Peyer's patch (tissue), 4 donors: ENCODE data around the gene ALPI. TPM values are rescaled to one million over a fixed set of nuclear protein-coding genes. Genes with fewer than 3 reads are reported as not detected.
A peak's percentile ranks its signal among the peaks of the same experiment; 100 is the strongest.

ENCODE experiments used
- DNase-seq, 3 donors: peaks; one replicate each; pipeline ENCODE4 v3.0.0-alpha.2; 2017 to 2019
- H3K27ac ChIP-seq, 4 donors: fragments of 200-600 bp; sonication (generic); one replicate each; pipeline ENCODE4 v1.5.1; 2016 to 2019
- H3K27me3 ChIP-seq, 2 donors: fragments of 200-600 bp; sonication (generic); one replicate each; pipeline ENCODE4 v1.5.1; 2019
- H3K36me3 ChIP-seq, 3 donors: fragments of 200-600 bp; sonication (generic); one replicate each; pipeline ENCODE4 v1.5.1; 2016 to 2019
- H3K4me1 ChIP-seq, 4 donors: fragments of 200-600 bp; sonication (generic); one replicate each; pipeline ENCODE4 v1.5.1; 2016 to 2019
- H3K4me3 ChIP-seq, 4 donors: fragments of 200-600 bp; sonication (generic); 1 replicate in 3 of 4; 2 replicates in 1 of 4; pipeline ENCODE4 v1.5.1; 2016 to 2019; ENCODE audit warnings: mild to moderate bottlenecking in 1 of 4
- H3K9me3 ChIP-seq, 4 donors: fragments of 200-600 bp; sonication (generic); one replicate each; pipeline ENCODE4 v1.5.1; 2016 to 2019; ENCODE audit warnings: mild to moderate bottlenecking in 1 of 4
- POLR2A ChIP-seq, 2 donors: fragments of 450-650 bp; IDR thresholded peaks; one replicate each; pipeline ENCODE4 v1.5.1; 2017; ENCODE audit warnings: antibody characterized with exemption in 2 of 2, mild to moderate bottlenecking in 2 of 2, moderate library complexity in 2 of 2
- total RNA-seq, 4 donors: library from RNA; depleted of rRNA; stranded (reverse); fragments of >200 nt; gene quantifications; one replicate each; pipeline ENCODE4 v1.1.0, GENCODE V29; 2016
- TF ChIP-seq, protein P1 (sequence below), 6 experiments: fragments of 450-650 bp in 4 of 6; fragments of 200-600 bp in 2 of 6; sonication (generic) in 1 of 6; IDR thresholded peaks; one replicate each; pipeline ENCODE4 v1.5.1; 2017 to 2019; ENCODE audit warnings: antibody characterized with exemption in 6 of 6, mild to moderate bottlenecking in 3 of 6, moderate library complexity in 1 of 6

Gene ALPI
- total RNA-seq, 4 donors from 2014 or later, result 22.3 to 473 (median 350) TPM

DNA sequence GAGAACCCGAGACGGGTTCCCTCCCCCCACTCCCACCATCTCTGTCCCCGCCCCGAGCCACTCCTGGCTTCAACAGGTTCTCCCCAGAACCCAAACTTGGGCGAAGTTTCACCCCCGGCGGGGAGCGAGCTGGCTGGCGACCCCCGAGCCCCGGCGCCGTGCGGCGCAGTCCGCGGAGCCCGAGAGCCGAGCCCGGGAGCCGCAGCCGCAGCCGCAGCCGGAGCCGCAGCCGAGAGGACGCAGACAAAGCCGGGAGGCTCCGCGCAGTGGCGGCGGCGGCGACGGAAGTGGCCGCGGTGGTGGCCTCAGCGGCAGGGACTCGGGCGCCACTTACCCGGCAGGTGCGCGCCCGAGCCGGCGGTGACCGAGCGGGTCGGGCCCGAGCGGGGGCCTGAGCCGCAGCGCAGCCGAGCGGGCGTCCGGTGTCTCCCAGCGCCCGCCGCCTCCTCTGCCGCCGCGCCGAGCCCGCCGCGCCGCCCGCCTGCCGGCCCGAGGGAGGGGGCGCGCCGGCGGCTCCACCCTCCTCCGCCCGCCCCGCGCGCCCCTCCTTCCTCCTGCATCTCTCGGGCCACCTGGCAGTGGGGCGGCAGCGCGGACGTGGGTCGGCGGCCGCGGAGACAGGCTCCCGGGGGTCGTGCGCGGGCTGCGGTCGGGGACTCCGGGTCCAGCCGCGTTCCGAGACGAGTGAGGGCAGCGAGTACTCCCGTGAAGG, 31.6 kb downstream of the ALPI start, which contains the start of gene ECEL1:
ECEL1 (minus strand) TSS at position 450 of the 712 bp plus-strand sequence. CDS start 1,181 bp downstream, outside the sequence.
- H3K4me1 ChIP-seq, result peaks cover 0 to 20% (median 9%) of the 10 kb centered on the region in 4 donors
- TF ChIP-seq, protein P1, sequence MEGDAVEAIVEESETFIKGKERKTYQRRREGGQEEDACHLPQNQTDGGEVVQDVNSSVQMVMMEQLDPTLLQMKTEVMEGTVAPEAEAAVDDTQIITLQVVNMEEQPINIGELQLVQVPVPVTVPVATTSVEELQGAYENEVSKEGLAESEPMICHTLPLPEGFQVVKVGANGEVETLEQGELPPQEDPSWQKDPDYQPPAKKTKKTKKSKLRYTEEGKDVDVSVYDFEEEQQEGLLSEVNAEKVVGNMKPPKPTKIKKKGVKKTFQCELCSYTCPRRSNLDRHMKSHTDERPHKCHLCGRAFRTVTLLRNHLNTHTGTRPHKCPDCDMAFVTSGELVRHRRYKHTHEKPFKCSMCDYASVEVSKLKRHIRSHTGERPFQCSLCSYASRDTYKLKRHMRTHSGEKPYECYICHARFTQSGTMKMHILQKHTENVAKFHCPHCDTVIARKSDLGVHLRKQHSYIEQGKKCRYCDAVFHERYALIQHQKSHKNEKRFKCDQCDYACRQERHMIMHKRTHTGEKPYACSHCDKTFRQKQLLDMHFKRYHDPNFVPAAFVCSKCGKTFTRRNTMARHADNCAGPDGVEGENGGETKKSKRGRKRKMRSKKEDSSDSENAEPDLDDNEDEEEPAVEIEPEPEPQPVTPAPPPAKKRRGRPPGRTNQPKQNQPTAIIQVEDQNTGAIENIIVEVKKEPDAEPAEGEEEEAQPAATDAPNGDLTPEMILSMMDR (IDR thresholded peaks at IDR 0.05), result no peak
- TF ChIP-seq POLR2A (IDR thresholded peaks at IDR 0.05), result no peak
- peaks cover 0 to 30% of the 10 kb centered on the region in 2 donors for H3K27me3 ChIP-seq
- no peaks in the 10 kb centered on the region for H3K9me3 ChIP-seq
- peak within 1 kb of the TSS in 3 of 4 donors; percentile 6 to 32 (median 14) for H3K4me3 ChIP-seq
- H3K27ac ChIP-seq, result no peak within 1 kb of the TSS
- no peaks in the 10 kb centered on the region for H3K36me3 ChIP-seq
- peak in 1 of 3 donors; percentile 42 for DNase-seq

DNA sequence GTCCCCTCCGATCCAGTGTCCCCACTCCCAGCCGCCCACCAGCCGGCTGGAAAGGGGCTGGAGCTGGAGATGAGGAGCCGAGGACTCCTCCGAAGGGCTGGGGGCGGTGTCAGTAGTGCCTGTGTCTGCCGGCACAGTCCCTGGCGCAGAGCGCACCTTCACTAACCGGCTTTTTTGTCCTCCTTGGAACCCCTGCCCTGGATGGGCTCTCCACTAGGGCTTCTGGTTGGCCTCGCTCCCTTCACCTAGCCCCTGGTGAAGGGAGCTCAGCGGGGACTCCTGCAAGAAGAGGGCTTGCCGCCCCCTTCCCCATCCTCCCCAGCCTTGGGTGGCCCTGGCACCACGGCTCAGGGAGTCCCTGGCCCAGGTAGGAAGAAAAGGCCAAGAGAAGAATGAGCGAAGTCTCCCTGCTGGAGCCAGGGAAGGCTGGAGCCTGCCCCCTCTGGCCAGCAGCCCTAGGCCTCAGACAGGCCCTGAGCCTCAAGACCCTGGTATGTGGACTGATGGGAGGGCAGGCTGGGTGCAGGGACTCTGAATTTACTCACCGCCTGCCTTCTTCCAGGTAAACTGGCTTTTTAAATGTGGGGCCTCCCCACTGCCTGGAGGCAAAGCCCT, 32.3 kb downstream of the ALPI start:
- DNase-seq, result peak in 1 of 3 donors; percentile 32
- Histone ChIP-seq H3K9me3 (no peaks in the 10 kb centered on the region), H3K27ac (no peak overlapping the region), H3K27me3 (peaks cover 0 to 30% of the 10 kb centered on the region in 2 donors), H3K36me3 (no peaks in the 10 kb centered on the region), H3K4me3 (no peak overlapping the region), H3K4me1 (peaks cover 0 to 20% (median 9%) of the 10 kb centered on the region in 4 donors)
- no peak for TF ChIP-seq POLR2A (IDR thresholded peaks at IDR 0.05)
- TF ChIP-seq, protein P1 (IDR thresholded peaks at IDR 0.05), result no peak

DNA sequence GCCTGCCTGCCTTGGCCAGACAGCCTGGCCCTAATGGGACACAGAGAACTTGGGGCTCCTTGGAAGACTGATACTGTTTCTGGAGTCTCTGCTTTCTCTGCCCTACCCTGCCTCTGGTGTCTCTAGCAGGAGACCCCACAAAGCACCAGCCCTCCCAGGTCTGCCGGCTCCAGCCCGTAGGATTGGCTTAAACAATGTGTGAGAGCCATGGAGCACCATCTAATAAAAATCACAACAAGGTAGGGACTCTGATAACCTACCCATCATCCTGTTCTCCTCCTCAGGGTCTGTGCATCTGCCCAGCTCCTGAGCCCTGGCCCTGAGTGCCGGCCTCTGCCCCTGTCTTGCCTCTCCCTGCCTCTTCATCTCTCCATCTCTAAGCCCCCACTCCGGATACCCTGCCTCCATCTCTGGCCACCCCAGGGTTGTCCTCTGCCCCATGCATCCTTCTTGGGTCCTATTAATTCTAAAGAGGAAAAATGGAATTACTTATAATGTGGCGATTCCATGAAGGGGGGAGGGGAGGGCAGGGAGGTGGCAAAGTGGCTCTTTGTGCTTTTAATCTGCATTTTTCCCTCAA, 32.9 kb downstream of the ALPI start:
- no peak overlapping the region for H3K27ac ChIP-seq
- no peaks in the 10 kb centered on the region for H3K9me3 ChIP-seq
- H3K27me3 ChIP-seq, result peaks cover 0 to 30% of the 10 kb centered on the region in 2 donors
- H3K36me3 ChIP-seq, result no peaks in the 10 kb centered on the region
- TF ChIP-seq POLR2A (IDR thresholded peaks at IDR 0.05), result no peak
- TF ChIP-seq, protein P1 (IDR thresholded peaks at IDR 0.05), result no peak
- H3K4me3 ChIP-seq, result no peak overlapping the region
- H3K4me1 ChIP-seq, result peaks cover 0 to 20% (median 9%) of the 10 kb centered on the region in 4 donors
- peak in 1 of 3 donors; percentile 25 for DNase-seq

DNA sequence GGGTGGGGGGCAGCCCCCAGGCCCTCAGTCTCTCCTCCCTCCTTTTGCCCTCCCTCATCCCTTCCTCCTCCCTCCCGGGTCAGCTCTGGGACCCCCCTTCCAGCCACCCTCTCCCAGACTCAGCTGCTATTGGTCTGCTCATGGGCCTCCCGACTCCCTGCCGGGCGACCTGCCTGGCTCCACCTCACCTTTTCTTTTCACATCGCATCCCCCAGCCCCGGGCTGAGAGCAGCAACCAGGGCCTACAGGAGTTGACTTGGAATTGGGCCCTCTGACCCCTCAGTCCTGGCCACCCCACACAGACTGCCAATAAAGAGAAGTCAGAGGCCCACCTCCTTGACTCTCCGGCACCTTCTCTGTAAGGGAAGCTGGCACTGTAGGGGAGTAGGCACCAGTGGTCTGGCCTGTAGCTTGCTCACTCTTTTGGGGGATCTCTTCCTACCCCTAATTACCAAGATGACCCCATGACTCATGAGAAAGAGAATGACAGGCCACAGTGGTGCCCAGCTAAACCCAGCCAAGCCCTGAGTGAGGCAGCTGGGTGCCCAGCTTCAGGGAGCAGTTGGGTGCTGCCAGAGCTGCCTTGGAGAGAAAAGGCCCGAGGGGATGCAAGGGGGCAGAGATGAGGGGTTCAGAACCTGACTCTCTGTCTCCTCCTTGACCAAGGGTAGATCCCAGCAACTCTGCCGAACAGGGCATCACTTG, 33.7 kb downstream of the ALPI start:
- peaks cover 0 to 29% of the 10 kb centered on the region in 2 donors for H3K27me3 ChIP-seq
- no peaks in the 10 kb centered on the region for H3K9me3 ChIP-seq
- H3K4me1 ChIP-seq, result peaks cover 0 to 20% (median 9%) of the 10 kb centered on the region in 4 donors
- TF ChIP-seq, protein P1 (IDR thresholded peaks at IDR 0.05), result no peak
- TF ChIP-seq POLR2A (IDR thresholded peaks at IDR 0.05), result no peak
- H3K27ac ChIP-seq, result no peak overlapping the region
- no peak overlapping the region for H3K4me3 ChIP-seq
- no peaks in the 10 kb centered on the region for H3K36me3 ChIP-seq
- peak in 1 of 3 donors; percentile 38 for DNase-seq
